Measurements from ENCODE around the gene SH3RF3. TPM values are rescaled to one million over a fixed set of nuclear protein-coding genes. Genes with fewer than 3 reads are reported as not detected.

SH3RF3 gene
- total RNA-seq, 2 donors from 2014 or later: 1.5 to 1.8 TPM

DNA sequence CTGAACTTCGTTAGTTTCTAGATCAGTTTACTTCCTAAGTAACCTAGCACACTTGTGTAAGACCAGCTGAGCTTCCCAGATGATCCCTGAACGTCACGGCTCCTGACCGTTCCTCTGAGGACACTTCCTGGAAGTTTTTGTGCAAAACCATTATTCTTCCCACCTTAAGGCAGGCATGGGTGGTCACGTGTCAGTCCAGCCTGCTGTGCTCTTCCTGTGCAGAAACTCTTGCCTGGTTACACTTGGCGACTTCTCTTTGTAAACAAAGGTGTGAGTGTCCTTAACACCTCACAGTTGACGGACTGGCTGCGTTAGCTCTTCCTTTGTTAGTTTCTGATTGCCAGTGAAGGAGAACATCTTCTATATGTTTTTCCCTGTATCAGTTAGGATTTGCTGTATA lies 118.3 kb downstream of the SH3RF3 start:
- DNase-seq: no peak
- Mint-ChIP-seq H3K36me3 (ENCODE audit: low read depth) (no peaks in the 10 kb centered on the region), H3K27ac (no peak overlapping the region), H3K4me1 (peaks cover 9% of the 10 kb centered on the region), H3K9me3 (no peaks in the 10 kb centered on the region), H3K4me3 (no peak overlapping the region), H3K27me3 (ENCODE audit: insufficient read depth) (no peaks in the 10 kb centered on the region)
- H3K36me3 ChIP-seq (ENCODE audit: control insufficient read depth, insufficient read depth, low read length): no peaks in the 10 kb centered on the region
- no peaks in the 10 kb centered on the region for H3K9me3 ChIP-seq (ENCODE audit: control insufficient read depth, low read length)
- H3K4me3 ChIP-seq (ENCODE audit: low read length): no peak overlapping the region
- no peak overlapping the region for H3K9ac ChIP-seq (ENCODE audit: extremely low read depth, low read length, poor library complexity, severe bottlenecking)
- H3K27ac ChIP-seq (ENCODE audit: low read depth, low read length): no peak overlapping the region
- no peaks in the 10 kb centered on the region for H3K4me1 ChIP-seq (ENCODE audit: control insufficient read depth, insufficient read depth, low read length)
- WGBS, 2 experiments (ENCODE audit: insufficient coverage in 1 of 2, insufficient read length in 1 of 2): 91 to 96% methylated on average over 8 of the region's 8 CpGs
- no peaks in the 10 kb centered on the region for H3K27me3 ChIP-seq (ENCODE audit: control insufficient read depth, insufficient read depth, low read length, poor library complexity, severe bottlenecking)
- TF ChIP-seq, protein P1, sequence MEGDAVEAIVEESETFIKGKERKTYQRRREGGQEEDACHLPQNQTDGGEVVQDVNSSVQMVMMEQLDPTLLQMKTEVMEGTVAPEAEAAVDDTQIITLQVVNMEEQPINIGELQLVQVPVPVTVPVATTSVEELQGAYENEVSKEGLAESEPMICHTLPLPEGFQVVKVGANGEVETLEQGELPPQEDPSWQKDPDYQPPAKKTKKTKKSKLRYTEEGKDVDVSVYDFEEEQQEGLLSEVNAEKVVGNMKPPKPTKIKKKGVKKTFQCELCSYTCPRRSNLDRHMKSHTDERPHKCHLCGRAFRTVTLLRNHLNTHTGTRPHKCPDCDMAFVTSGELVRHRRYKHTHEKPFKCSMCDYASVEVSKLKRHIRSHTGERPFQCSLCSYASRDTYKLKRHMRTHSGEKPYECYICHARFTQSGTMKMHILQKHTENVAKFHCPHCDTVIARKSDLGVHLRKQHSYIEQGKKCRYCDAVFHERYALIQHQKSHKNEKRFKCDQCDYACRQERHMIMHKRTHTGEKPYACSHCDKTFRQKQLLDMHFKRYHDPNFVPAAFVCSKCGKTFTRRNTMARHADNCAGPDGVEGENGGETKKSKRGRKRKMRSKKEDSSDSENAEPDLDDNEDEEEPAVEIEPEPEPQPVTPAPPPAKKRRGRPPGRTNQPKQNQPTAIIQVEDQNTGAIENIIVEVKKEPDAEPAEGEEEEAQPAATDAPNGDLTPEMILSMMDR (conservative IDR thresholded peaks at IDR 0.05): no peak

DNA sequence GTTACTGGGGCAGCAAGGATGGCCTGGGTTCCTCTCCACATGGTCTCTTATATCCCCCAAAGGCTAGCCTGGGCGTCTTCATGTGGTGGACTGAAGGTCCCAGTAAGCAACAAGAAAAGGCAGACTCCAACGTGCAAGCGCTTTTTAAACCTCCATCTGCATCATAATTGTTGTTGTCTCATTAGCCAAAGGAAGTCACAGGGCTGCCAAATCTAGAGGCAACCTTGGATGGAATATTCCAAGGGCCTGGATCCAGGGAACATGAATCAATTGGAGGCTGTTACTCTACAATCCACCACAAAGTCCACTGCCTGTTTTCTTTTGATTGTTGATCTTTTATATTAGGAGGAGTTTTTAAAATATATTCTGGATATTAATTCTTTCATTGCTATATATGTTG lies 118.8 kb downstream of the SH3RF3 start:
- Histone ChIP-seq H3K36me3 (ENCODE audit: control insufficient read depth, insufficient read depth, low read length) (no peaks in the 10 kb centered on the region), H3K9ac (ENCODE audit: extremely low read depth, low read length, poor library complexity, severe bottlenecking) (no peak overlapping the region), H3K27ac (ENCODE audit: low read depth, low read length) (no peak overlapping the region), H3K27me3 (ENCODE audit: control insufficient read depth, insufficient read depth, low read length, poor library complexity, severe bottlenecking) (no peaks in the 10 kb centered on the region), H3K4me3 (ENCODE audit: low read length) (no peak overlapping the region), H3K9me3 (ENCODE audit: control insufficient read depth, low read length) (no peaks in the 10 kb centered on the region), H3K4me1 (ENCODE audit: control insufficient read depth, insufficient read depth, low read length) (no peaks in the 10 kb centered on the region)
- Mint-ChIP-seq H3K4me3 (no peak overlapping the region), H3K9me3 (no peaks in the 10 kb centered on the region), H3K27me3 (ENCODE audit: insufficient read depth) (no peaks in the 10 kb centered on the region), H3K27ac (no peak overlapping the region), H3K4me1 (peaks cover 9% of the 10 kb centered on the region), H3K36me3 (ENCODE audit: low read depth) (no peaks in the 10 kb centered on the region)
- 66 to 69% methylated on average over 3 of the region's 3 CpGs for WGBS, 2 experiments (ENCODE audit: insufficient coverage in 1 of 2, insufficient read length in 1 of 2)
- TF ChIP-seq, protein P1 (conservative IDR thresholded peaks at IDR 0.05): no peak
- no peak for DNase-seq

DNA sequence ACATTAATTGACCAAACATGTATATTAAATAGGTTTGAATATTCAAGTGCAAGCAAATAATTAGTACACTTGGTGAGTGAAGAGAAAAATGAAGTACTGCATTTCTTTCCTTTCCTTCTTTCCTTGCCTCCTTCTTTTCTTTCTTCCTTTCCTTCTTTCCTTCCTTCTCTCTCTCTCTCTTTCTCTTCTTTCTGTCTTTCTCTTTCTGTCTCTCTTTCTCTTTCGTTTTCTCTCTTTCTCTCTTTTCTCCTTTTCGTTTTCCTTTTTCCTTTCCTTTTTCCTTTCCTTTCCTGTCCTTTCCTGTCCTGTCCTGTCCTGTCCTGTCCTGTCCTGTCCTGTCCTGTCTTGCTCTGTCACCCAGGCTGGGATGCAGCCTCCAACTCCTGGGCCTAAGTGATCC lies 119.6 kb downstream of the SH3RF3 start:
- Mint-ChIP-seq H3K27ac (no peak overlapping the region), H3K27me3 (ENCODE audit: insufficient read depth) (no peaks in the 10 kb centered on the region), H3K36me3 (ENCODE audit: low read depth) (no peaks in the 10 kb centered on the region), H3K9me3 (no peaks in the 10 kb centered on the region), H3K4me1 (peaks cover 9% of the 10 kb centered on the region), H3K4me3 (no peak overlapping the region)
- no peak for DNase-seq
- WGBS, 2 experiments (ENCODE audit: insufficient coverage in 1 of 2, insufficient read length in 1 of 2): 90 to 95% methylated on average over 2 of the region's 2 CpGs
- Histone ChIP-seq H3K36me3 (ENCODE audit: control insufficient read depth, insufficient read depth, low read length) (no peaks in the 10 kb centered on the region), H3K9ac (ENCODE audit: extremely low read depth, low read length, poor library complexity, severe bottlenecking) (no peak overlapping the region), H3K4me3 (ENCODE audit: low read length) (no peak overlapping the region), H3K27me3 (ENCODE audit: control insufficient read depth, insufficient read depth, low read length, poor library complexity, severe bottlenecking) (no peaks in the 10 kb centered on the region), H3K4me1 (ENCODE audit: control insufficient read depth, insufficient read depth, low read length) (no peaks in the 10 kb centered on the region), H3K27ac (ENCODE audit: low read depth, low read length) (no peak overlapping the region), H3K9me3 (ENCODE audit: control insufficient read depth, low read length) (no peaks in the 10 kb centered on the region)
- TF ChIP-seq, protein P1 (conservative IDR thresholded peaks at IDR 0.05): no peak
